Measurements from ENCODE around the gene CDH26.

GRCh38 chr20:59948212-59948611, 10.0 kb upstream of the CDH26 start:
- no peak for TF ChIP-seq POLR2A (IDR thresholded peaks at IDR 0.05; ENCODE audit: insufficient read depth in 1 of 2, low read depth in 2 of 2, low read length in 2 of 2)
- no peak for TF ChIP-seq POLR2AphosphoS5 (IDR thresholded peaks at IDR 0.05; ENCODE audit: low read depth, low read length)

Data from HepG2 (cell line).